ENCODE measurements around the gene TRPM3.

Gene TRPM3

GRCh38 chr9:70539526-70539925 is 581.9 kb downstream of the TRPM3 start:
- DNase-seq = no peak

- DNase-seq = no peak
These were observed 582.4 kb downstream of the TRPM3 start for GRCh38 chr9:70539001-70539400.

- DNase-seq = no peak
These were observed 584.3 kb downstream of the TRPM3 start for GRCh38 chr9:70537084-70537483.

- no peak for DNase-seq
These were observed 585.7 kb downstream of the TRPM3 start for GRCh38 chr9:70535546-70536323.

- no peak for DNase-seq
These were observed 587.0 kb downstream of the TRPM3 start for GRCh38 chr9:70534471-70534870.

- no peak for DNase-seq
These were observed 587.4 kb downstream of the TRPM3 start for GRCh38 chr9:70534061-70534460.

GRCh38 chr9:70533492-70533891 is 587.9 kb downstream of the TRPM3 start:
- DNase-seq = no peak

GRCh38 chr9:70532716-70533115 is 588.7 kb downstream of the TRPM3 start:
- DNase-seq = no peak

- DNase-seq = no peak
These were observed 590.1 kb downstream of the TRPM3 start for GRCh38 chr9:70531311-70531710.

- DNase-seq = no peak
These were observed 590.7 kb downstream of the TRPM3 start for GRCh38 chr9:70530716-70531115.

- no peak for DNase-seq
These were observed 591.6 kb downstream of the TRPM3 start for GRCh38 chr9:70529833-70530232.

GRCh38 chr9:70529377-70529776 is 592.0 kb downstream of the TRPM3 start:
- DNase-seq = no peak

- DNase-seq = no peak
These were observed 594.5 kb downstream of the TRPM3 start for GRCh38 chr9:70526902-70527301.

- no peak for DNase-seq
These were observed 595.9 kb downstream of the TRPM3 start for GRCh38 chr9:70525519-70525918.

GRCh38 chr9:70519912-70520724 is 601.3 kb downstream of the TRPM3 start:
- no peak for DNase-seq

GRCh38 chr9:70517926-70518610 is 603.4 kb downstream of the TRPM3 start:
- no peak for DNase-seq

GRCh38 chr9:70514273-70514672 is 607.1 kb downstream of the TRPM3 start:
- no peak for DNase-seq

- no peak for DNase-seq
These were observed 609.6 kb downstream of the TRPM3 start for GRCh38 chr9:70511858-70512257.

GRCh38 chr9:70510157-70510770 is 611.2 kb downstream of the TRPM3 start:
- DNase-seq = peak; percentile 18

GRCh38 chr9:70506159-70506558 is 615.3 kb downstream of the TRPM3 start:
- DNase-seq = no peak

- no peak for DNase-seq
These were observed 616.6 kb downstream of the TRPM3 start for GRCh38 chr9:70504834-70505233.

GRCh38 chr9:70502690-70503089 is 618.7 kb downstream of the TRPM3 start:
- no peak for DNase-seq

- no peak for DNase-seq
These were observed 620.6 kb downstream of the TRPM3 start for GRCh38 chr9:70500793-70501192.
